Bronchus fibroblast of lung (primary cell): ENCODE measurements around the gene IRX2. TPM values are rescaled to one million over a fixed set of nuclear protein-coding genes. Genes with fewer than 3 reads are reported as not detected.

ENCODE experiments used
- total RNA-seq: library from RNA; depleted of rRNA; stranded (reverse); fragments of >200 nt; gene quantifications from 2 replicates; pipeline ENCODE4 v1.2.3, GENCODE V29; 2015

Gene IRX2
- 1.8 and 2.2 TPM in 2 replicates for total RNA-seq

DNA sequence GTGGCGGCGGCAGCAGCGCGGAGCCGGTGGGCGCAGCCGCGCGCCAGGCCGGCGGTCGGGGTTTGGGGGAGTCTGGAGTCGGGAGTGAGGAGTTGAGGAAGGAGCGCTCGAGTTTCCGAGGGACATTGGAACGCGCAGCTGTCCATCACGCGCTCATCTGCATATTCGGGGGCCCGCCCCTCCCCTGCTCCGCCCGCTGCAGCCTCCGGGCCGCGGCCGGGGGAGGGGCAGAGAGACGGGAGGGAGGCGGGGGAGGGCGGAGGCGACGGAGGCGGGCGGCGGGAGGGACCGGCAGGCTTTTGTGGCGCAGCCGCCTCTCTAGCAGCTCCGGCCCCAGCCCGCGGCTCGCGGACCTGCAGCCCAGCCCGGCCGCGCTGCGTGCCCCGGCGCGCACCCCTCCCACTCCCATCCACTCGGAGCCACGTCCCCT lies at the start of gene IRX2:
Gene IRX2 (minus strand): TSS at position 86 of the 430 bp plus-strand sequence. CDS start 264 bp downstream, outside the sequence.

